ENCODE data around the gene ITPKB.

The ITPKB gene

DNA sequence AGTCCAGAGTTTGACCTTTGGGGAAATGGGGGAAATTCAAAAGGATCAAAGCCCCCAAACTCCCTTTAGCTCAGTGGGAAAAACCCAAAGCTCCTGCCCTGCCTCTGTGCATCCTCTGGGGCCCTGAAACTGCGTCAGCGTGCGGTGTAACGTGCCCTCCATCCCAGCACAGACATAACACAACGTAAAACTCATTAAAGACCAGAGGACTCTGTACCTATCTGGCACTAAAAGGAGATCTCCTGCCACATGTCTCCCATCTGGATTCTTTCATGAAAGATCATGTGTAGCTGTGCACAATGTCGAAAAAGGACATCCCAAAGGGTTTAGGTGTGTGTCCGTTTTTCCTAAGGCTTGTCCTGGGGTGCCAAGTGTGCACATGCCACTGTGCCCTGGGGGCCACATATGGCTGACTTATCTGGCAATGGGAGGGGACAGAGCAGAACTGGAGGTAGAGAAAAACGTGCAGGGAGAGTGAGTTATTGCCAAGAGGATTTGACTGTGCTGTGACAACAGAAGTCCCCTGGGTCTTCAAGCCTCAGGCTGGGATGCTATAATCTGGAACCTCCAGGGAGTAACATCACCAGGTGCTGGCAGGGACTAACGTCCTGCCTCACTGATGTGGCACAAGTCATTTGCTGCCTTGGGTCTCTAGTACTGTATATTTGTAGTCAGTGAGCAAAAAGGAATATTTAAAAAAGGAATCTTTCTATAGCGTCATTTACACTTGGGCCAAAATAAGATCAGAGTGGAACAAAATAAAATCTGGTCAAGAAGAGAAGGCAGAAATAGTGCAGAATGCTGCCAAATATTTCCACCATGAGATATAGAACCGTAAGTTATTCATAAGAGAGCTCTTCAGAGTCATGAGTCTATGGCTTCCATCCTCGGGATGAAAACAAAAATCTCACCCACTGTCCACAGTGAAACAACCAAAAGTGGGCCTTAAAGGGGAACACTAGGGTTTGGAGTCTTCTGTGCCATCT is 52.3 kb downstream of the ITPKB start:
- in situ Hi-C loops (cut with MboI; ENCODE audit: low sequenced_read_pairs), result no loop called here

DNA sequence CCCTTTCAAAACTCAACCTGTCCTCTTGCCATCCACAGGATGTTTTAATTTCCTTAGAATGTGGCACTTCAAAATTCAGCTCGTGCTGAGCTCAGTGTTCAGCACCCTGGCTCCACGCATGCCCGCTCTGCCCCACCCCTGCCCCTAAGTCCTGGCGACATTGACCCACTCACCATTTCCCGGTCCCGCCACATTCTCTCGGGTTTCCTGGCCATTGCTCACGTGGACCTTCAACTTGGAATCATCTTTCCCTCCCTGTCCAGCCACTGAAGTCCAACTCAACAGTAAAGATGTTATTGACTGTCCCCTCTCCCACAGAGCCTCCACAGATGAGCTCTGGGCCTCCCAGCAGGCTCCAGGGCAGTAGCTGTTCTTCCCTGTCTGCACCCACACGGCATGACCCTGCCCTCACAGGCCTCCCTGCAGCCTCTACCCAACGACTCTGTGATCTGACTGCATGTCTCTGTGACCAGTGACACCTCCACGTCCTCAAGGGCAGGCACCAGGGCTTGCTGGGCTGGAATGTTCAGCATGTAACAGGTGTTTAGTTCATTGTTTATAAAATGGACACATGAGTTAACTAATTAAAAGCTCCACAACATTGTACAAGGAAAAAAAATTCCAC is 53.8 kb downstream of the ITPKB start:
- in situ Hi-C loops (cut with MboI; ENCODE audit: low sequenced_read_pairs), result no loop called here

DNA sequence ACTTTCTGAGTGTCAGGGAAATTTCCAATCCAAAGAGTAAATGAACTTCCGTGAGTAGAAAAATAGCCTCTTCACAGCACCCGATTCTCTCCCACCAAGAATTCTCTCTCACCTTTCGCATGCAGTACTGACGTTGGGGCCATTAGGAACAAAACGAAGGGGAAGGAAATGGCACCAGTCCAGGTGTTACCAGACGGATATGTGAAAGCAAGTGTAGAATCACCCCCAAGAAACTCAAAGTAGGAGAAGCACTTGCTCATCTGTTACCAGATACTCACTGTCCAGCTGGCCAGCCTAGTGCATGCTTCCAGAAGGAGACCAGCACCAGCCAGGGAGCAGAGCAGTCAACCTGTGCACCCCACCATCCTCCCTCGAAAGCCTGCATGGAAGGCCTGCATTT is 55.1 kb downstream of the ITPKB start:
- in situ Hi-C loops (cut with MboI; ENCODE audit: low sequenced_read_pairs), result no loop called here

DNA sequence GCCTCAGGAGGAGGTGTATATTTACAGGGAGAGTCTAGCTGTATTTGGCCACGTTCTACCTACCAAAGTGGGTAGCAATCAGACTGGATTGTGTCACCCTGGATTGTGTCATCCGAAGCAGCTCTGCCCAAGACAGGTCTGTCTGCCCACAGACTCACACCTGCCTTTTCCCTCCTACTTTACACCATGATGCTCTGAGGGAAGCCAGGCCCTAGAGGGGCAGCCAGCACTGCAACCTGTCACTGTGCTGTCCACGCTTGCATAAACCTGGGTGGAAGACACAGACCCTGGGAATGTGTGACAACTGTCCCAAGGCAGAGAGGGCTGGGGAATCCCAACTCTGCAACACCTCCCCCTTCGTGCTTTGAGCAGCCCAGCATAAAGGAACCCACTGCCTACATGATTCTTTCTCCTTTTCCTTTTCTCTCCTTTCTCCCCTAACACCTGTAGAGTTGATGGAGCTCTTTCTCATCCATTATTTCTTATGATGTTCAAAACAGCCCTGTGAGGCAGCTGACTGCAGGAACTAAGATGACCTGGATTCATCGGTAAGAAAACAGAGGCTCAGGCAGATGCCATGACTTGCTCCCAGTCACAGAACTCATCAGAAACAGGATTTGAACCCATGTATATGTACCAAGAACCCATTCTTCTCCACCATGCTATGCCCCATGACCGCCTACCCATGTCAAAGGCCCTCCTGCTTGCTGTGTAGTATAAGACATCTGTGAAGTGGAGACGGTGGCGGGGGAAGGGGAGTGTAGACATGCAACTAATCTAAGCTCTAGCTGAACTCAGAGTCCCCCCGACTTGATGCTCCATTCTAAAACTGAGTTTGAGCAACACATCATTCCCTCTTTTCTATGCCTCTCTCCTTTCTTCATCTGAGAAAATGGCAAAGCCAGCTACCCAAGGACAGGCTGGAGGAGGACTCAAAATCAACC is 55.9 kb downstream of the ITPKB start:
- in situ Hi-C loops (cut with MboI; ENCODE audit: low sequenced_read_pairs), result no loop called here

DNA sequence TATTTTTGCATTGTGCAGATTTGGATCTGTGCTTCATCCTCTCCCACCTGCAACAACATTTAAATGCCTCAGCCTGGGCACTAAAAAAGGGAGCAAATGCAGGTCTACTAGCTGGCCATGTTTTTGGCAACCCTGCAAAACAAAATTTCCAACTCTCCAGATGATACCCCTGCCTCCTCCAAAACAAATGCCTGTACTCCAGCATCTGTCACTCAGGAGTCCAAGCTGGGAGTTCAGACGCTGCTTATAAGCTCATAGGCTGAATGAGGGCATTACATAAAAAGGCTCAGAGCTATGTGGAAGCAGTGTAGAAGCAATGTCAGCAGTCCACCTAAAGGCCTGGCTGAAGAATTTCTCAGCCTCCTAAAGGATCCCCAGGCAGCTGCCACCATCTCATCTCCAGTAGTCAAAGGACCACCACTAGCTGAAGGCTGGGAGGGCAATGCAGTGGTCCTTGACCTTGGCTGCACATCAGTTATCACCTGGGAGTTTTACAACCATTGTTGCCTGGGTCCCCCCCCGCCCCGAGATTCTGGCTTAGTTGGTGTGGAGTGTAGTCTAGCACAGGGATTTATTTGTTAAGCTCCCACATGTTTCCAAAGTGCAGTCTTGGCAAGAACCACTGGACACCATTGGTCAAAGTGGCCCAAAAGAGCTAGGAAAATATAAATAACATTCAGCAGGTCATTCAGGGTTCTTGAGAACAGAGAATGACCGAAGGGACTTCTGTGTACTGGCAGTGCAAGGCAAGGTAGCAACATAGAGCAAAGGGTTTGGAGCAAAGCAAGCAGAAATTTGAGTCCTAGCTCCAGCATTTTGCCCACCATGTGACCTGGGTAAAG is 57.2 kb downstream of the ITPKB start:
- in situ Hi-C loops (cut with MboI; ENCODE audit: low sequenced_read_pairs), result no loop called here

DNA sequence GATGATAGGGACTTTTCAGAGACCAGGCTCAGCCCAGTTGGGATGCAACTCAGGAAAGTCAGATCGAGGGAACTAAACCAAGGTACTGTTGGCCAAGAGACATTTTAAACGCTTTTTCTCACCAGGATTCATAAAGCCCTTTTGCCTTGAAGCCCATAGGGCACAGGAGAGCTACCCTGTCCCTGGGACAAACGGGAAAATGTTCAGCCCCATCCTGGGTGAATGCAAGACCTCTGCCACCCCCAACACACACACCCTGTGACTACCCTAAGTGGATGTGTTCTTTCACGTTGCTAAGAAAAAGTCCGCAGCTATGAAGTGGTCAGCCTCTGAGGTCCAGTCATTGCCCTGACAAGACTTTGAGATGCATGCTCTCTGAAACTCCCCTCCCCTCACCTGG is 58.4 kb downstream of the ITPKB start:
- in situ Hi-C loops (cut with MboI; ENCODE audit: low sequenced_read_pairs), result no loop called here

DNA sequence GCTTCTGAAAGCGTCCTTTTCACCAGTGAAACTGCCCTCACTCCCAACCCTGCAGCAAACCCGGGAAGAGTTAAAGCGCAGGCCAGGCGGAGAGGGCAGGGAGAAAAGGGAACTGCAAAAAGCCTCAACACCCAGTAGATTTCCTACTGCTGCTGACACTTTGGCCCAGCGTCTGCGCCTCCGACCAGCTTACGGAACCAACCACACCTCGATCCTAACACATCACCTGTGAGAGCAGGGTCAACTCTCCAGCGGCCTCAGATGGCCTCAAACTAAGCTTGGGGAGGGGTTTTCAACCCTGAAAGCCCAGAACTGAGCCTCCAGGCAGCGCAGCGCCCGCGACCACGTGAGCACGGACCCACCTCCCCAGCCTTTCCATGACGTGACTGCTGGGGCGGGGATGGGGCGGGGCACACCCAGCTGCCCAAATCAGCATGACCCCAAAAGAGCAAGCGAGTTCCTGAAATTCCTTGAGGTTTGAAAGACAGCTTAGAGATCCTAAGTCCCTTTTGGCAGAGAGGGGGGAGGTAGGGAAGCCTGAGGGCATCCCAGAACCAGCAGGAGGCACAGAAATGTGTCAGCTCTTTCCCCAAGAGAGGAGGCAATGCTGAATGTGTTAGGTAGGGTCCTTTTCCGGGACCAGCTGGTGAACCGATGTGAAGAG is 59.1 kb downstream of the ITPKB start:
- in situ Hi-C loops (cut with MboI; ENCODE audit: low sequenced_read_pairs), result no loop called here

DNA sequence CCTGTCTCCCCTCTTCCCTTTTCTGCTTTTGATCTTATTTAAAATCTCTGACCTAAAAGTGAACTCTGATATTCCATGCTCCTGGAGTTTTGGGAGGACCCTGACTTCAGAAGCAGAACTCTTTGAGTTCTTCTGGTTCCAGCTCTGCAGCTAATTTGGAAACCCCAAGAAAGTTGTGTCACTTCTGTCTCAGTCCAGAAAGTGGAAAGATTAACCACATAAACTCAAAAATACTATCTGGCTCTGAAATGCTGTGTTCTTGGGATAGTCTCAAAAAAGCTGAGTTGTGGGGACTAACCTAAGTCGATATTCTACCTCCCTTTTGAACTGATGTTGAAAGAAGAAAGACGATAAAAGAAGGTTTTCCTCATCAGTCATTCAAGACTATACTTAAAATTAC is 59.8 kb downstream of the ITPKB start:
- in situ Hi-C loops (cut with MboI; ENCODE audit: low sequenced_read_pairs), result no loop called here

DNA sequence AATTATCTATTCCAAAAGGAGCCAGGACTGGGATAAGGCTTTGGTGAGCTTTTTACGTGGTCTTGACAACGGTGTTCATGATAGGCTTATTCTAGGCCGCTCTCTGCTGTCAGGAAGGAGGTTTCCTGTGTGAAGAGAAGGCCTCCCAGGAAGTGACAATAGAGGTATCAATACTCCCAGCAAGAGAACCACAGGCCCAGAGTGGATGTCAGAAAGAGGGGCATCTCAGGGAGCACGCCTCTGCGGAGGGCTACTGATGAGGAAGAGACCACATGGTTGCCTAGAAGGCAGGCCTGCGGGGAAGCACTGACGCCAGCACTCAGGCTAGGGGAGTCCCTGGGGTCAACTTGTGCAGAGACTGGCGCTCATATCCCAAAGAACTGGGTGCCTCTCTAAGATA is 60.4 kb downstream of the ITPKB start:
- in situ Hi-C loops (cut with MboI; ENCODE audit: low sequenced_read_pairs), result no loop called here

DNA sequence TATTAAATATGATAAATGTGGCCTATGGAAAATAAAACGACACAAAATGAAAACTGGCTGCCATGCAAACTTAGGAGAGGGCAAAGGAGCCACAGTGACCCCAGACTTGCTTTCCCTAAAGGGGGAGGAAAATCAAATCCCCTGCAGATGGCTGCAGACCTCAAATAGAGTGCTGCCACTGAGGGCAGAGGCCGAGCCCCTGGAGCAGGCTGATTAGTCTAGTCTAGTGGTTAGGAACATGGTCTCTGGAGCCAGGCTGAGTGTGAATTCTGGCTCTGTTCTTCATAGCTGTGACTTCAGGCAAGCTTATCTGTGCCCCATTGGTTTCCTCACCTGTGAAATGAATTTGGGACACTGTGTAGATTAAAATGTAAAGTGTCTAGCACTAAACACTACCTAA is 60.8 kb downstream of the ITPKB start:
- in situ Hi-C loops (cut with MboI; ENCODE audit: low sequenced_read_pairs), result no loop called here

DNA sequence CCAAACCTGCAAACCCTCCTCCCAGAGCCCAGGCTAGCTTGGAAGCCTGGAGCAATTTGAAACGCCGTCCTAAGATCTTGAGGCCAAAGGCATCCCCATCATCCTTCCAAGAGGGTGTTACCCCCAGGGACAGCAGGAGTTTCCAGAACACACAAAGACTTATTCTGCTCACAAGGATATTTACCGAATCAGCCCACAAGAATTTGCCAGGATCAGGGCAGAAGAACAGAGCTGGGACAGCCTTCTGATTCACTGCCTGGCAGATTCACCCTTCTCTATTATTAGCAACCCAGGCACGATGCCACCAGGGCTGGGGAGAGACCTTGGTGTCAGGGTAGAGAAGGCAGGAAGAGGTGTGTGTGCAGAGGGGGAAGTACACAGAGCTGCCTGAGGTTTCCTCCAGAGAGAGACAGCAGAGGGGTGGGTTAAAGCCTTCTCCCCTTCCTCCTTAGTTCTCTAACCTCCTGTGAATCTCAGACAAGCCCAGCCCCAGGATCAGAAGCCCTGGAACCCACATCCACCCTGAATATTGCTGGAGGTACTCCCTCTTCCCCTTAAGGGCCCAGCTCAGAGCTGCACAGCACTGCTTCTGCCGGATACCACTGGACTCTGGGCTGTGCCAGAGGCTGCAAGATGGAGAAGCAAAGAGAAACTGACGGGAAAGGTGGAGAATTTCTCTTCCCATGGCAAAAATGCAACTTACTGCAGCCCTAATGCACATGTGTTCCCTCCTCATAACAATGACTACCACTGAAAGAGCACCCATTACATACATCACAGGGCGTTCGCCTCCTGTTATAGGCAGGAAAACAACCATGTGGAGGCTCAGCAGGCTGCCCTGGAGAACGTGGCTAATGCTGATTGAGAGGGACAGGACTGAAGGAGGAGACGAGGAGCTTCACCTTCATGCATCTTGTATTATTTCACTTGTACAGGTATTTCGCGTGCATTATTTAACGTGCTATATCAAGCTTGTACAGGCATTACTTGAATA is 61.8 kb downstream of the ITPKB start:
- in situ Hi-C loops (cut with MboI; ENCODE audit: low sequenced_read_pairs), result no loop called here

DNA sequence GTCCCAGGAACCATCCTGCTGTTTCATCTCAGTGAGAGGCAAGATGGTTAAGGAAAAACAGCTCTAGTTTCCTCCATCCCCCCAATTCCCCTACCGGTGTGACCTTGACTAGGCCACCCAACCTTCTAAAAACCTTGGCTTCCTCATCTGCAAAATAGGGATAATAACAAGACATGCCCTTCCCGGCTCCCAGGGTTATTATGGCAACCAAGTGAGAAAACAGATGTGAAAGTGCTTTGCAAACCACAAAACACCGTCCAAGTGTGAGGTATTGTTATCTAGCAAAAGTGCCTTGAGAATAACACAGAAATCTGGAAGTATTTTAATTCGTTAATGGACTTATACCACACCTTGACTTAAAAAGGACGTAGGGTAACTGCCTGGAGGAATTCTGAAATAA is 62.7 kb downstream of the ITPKB start:
- in situ Hi-C loops (cut with MboI; ENCODE audit: low sequenced_read_pairs), result no loop called here

DNA sequence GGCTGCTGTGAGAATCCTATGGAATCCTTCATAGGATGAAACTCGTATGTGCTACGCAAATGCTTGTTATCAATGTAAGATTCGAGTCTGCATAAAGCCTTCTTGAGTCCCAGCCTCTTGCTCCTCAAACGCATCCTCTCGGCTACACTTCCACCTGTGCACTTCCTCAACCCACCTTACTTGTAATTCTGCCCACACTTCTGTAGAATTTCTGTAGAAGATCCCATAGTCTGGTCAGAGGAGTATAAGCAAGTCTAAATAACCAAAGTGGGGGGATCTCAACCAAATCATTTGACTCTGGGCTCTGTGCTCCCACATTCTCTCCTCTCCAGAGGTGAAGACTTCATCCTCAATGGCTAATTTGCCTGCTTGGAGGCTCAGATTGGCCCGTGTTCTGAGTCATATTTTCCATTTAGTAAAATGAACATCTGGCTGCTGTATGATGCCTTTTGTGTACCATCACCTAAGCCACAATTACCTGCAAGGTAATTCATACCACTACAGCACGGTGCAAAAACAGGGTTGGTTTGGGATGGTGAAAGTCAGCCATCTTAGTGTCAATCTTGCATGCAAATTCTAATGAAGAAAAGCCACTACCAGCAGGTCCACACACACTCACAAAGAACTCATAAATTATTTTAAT is 63.2 kb downstream of the ITPKB start:
- in situ Hi-C loops (cut with MboI; ENCODE audit: low sequenced_read_pairs), result no loop called here

DNA sequence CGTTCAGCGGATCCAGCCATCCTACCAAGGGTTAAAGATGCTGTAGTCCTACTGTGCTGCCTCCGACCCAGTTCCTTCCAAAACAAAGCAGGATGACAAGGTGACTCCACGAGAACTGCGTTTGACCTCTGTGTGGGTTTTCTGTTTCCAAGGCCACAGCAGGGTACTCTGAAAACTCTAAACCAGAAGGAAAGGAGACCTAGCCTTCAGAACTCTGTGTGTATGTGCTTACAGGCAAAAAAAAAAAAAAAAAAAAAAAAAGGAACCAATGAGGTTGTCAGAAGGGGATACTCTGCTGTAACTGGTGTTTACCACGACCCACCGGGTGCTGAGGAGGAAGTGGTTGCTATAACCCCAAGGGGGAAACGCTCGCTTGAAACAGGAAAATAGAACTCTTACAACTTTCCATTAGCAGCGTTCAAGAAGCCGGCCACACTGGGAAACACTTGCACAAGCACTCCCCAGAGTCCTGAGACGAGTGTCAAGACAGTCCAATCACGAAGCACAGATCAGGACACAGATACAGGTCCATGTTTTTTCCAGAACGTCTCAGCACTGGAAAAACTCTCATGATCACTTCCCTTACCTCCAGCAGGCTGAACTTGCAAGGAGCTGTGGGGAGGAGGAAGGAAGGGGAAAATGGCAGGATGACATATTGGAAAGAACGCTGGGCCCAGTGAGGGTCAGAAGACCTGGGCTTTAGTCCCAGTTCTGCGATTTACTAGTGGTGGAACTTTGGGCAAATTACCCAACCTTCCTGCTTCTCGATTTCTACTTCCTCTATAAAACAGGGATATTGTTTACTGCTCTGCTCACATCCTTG is 64.0 kb downstream of the ITPKB start:
- in situ Hi-C loops (cut with MboI; ENCODE audit: low sequenced_read_pairs), result no loop called here

DNA sequence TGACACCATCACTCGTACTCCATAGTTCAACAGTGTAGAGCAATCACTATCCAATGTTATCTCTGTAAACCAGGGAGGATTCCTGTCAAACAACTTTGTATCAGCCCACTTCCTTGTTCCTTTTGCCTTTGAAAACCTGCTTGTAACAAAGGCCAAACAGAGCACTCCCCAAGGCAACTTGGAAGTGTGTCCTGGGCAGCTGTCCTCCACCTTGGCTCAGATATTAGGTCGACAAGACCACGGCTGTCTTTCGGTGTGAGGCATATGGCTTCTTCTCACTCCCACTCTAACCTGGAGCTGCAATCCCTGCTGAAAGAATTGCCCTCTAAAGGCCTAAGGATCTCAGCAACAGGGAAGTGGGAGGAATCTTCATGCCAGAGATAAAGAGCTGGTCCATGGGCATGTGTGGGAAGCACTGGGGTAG is 66.7 kb downstream of the ITPKB start:
- in situ Hi-C loops (cut with MboI; ENCODE audit: low sequenced_read_pairs), result no loop called here

DNA sequence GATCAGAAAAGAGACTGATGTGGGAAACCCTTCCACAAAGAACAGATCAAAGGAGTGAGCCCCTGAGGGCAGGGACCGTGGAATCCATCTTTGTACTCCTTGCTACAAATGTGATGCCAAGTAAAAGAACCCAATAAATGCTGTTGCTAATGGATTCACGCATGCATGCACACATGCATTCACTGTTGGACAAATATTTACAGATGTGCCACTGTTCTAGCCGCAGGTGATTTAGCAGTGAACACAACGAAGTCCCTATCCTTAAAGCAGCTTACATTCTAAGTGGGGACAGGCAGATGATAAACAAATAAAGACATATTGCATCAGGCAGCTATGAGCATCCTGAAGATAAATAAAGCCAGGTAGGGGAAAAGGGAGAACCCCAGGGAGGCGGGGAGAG is 67.8 kb downstream of the ITPKB start:
- in situ Hi-C loops (cut with MboI; ENCODE audit: low sequenced_read_pairs), result no loop called here

DNA sequence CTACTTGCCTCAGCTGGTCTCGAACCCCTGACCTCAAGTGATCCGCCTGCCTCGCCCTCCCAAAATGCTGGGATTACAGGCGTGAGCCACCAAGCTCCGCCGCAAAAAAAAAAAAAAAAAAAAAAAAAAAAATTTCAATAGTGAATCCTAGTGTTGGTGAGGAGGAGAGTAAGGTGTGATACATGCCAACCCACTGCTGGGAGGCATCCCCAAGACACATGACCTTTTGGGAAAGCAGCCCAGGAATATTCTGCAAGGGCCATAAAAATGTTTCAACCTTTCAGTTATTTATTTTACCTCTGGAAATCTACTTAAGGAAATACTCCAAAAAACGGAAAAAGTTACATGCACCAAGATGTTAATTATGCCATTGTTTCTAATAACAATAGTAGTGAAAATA is 69.0 kb downstream of the ITPKB start:
- in situ Hi-C loops (cut with MboI; ENCODE audit: low sequenced_read_pairs), result no loop called here

Data from HL-60/S4 treated with phorbol 12-myristate 13-acetate at 8.2 ng/mL for 4 days and 3 days (cell line).